ENCODE measurements around the gene CASTOR1.

GRCh38 chr22:30250039-30250565 is 39.2 kb downstream of the CASTOR1 start:
- no peak for TF ChIP-seq CTCF (conservative IDR thresholded peaks at IDR 0.05)
- no peak for TF ChIP-seq ZFX (IDR thresholded peaks at IDR 0.05)
